Ishikawa (cell line): ENCODE measurements around the gene PAEP.

ENCODE experiments used
- CEBPB ChIP-seq: IDR thresholded peaks from 2 replicates; pipeline ENCODE4 v1.6.1; 2012
- CREB1 ChIP-seq: IDR thresholded peaks from 2 replicates; pipeline ENCODE4 v1.6.1; 2012; ENCODE audit warnings: low read depth
- EGR1 ChIP-seq: IDR thresholded peaks from 2 replicates; pipeline ENCODE4 v1.6.1; 2012
- EP300 ChIP-seq: IDR thresholded peaks from 2 replicates; pipeline ENCODE4 v1.6.1; 2012; ENCODE audit warnings: borderline replicate concordance
- FOXM1 ChIP-seq: IDR thresholded peaks from 2 replicates; pipeline ENCODE4 v1.6.1; 2012; ENCODE audit warnings: low read depth, borderline replicate concordance
- MAX ChIP-seq: IDR thresholded peaks from 2 replicates; pipeline ENCODE4 v1.6.1; 2012
- NFIC ChIP-seq: IDR thresholded peaks from 2 replicates; pipeline ENCODE4 v1.6.1; 2012
- RAD21 ChIP-seq: IDR thresholded peaks from 2 replicates; pipeline ENCODE4 v1.6.1; 2012; ENCODE audit warnings: low read depth
- REST ChIP-seq: IDR thresholded peaks from 2 replicates; pipeline ENCODE4 v1.6.1; 2012; ENCODE audit warnings: low read depth, mild to moderate bottlenecking
- TAF1 ChIP-seq: IDR thresholded peaks from 2 replicates; pipeline ENCODE4 v1.6.1; 2012; ENCODE audit warnings: low read depth, mild to moderate bottlenecking
- TCF12 ChIP-seq: IDR thresholded peaks from 2 replicates; pipeline ENCODE4 v1.6.1; 2012; ENCODE audit warnings: low read depth
- TEAD4 ChIP-seq: IDR thresholded peaks from 2 replicates; pipeline ENCODE4 v1.6.1; 2012
- USF1 ChIP-seq: IDR thresholded peaks from 2 replicates; pipeline ENCODE4 v1.6.1; 2012
- YY1 ChIP-seq: IDR thresholded peaks from 2 replicates; pipeline ENCODE4 v1.6.1; 2012; ENCODE audit warnings: low read depth
- ZBTB7A ChIP-seq: IDR thresholded peaks from 2 replicates; pipeline ENCODE4 v1.6.1; 2012; ENCODE audit warnings: low read depth

PAEP gene

GRCh38 chr9:135563039-135563476 is 1.5 kb downstream of the PAEP start:
- TF ChIP-seq MAX, result no peak

GRCh38 chr9:135563858-135564257 is 2.3 kb downstream of the PAEP start:
- no peak for TF ChIP-seq MAX
- no peak for TF ChIP-seq NFIC
- TF ChIP-seq USF1, result no peak
- TF ChIP-seq TEAD4, result no peak
- no peak for TF ChIP-seq TCF12
- no peak for TF ChIP-seq CEBPB
- TF ChIP-seq REST, result no peak
- TF ChIP-seq RAD21, result no peak
- TF ChIP-seq EGR1, result no peak
- no peak for TF ChIP-seq TAF1
- TF ChIP-seq ZBTB7A, result no peak
- no peak for TF ChIP-seq FOXM1

DNA sequence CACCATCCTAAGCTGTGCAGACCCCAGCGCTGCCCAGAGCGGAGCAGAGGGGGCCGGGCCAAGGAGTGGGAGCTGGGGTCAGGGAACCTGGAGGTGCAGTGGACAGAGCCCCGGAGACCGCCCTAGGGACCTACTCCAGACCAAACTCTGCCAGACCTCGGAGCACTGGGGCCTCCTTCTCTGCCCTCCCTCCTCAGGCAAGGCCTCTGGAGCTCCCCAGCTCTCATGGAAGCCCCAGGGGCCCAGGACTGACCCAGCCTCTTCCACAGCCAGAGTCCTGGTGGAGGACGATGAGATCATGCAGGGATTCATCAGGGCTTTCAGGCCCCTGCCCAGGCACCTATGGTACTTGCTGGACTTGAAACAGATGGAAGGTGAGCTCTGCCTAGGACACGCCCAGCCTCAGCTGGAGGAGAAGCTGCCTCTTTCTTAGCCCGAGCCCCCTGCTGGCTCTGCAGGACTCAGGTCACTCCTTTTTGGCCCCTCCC is 3.6 kb downstream of the PAEP start:
- TF ChIP-seq CEBPB, result no peak
- TF ChIP-seq CREB1, result no peak
- no peak for TF ChIP-seq REST
- no peak for TF ChIP-seq MAX
- no peak for TF ChIP-seq ZBTB7A
- TF ChIP-seq FOXM1, result no peak
- no peak for TF ChIP-seq TEAD4
- no peak for TF ChIP-seq EGR1
- no peak for TF ChIP-seq YY1
- TF ChIP-seq RAD21, result no peak
- no peak for TF ChIP-seq TCF12
- no peak for TF ChIP-seq TAF1
- TF ChIP-seq NFIC, result no peak
- no peak for TF ChIP-seq EP300
- no peak for TF ChIP-seq USF1

DNA sequence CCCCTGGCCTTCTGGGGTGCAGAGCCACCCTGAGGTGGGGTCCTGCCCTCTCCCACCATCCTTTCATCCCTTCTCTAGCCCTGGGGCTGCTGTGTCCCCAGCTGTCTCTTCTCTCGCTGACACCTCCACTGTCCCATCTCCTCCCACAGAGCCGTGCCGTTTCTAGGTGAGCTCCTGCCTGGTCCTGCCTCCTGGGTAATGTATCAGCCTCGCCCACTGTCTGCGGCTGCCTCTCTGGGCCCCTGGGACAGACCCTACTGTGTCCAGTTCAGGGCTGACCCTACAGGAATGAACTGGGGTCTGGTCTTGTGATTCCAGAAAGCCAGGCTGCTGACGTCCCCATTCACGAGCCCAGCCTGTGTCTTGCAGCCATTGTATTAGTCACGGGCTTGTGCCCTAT is 4.1 kb downstream of the PAEP start:
- TF ChIP-seq USF1 (no peak), NFIC (no peak), TEAD4 (no peak), RAD21 (no peak), FOXM1 (no peak), EGR1 (no peak), CEBPB (no peak), CREB1 (no peak), YY1 (no peak), EP300 (no peak), TAF1 (no peak), TCF12 (no peak), MAX (no peak), REST (no peak), ZBTB7A (no peak)
